ENCODE measurements around the gene CUL4A.
A peak's percentile ranks its signal among the peaks of the same experiment; 100 is the strongest.

CUL4A gene

DNA sequence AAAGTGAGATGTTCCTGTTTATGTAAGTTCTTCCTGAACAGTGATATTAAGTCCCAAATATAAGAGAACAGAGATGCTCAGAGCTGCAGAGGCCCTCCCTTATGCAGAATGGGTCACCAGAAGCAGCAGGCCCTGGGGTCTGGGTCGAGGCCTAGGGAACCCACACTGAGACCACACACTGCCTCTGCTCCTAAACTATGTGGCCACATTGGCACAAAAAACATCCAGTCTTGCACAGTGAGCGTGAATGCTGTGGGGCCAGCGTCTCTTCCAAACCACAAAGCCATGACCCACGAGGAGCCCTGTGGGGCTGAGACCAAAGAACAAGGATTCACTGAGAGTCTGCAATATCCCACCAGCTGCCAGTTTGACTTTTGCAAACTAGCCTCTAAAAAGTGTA is 27.4 kb upstream of the CUL4A start:
- DNase-seq, result no peak

DNA sequence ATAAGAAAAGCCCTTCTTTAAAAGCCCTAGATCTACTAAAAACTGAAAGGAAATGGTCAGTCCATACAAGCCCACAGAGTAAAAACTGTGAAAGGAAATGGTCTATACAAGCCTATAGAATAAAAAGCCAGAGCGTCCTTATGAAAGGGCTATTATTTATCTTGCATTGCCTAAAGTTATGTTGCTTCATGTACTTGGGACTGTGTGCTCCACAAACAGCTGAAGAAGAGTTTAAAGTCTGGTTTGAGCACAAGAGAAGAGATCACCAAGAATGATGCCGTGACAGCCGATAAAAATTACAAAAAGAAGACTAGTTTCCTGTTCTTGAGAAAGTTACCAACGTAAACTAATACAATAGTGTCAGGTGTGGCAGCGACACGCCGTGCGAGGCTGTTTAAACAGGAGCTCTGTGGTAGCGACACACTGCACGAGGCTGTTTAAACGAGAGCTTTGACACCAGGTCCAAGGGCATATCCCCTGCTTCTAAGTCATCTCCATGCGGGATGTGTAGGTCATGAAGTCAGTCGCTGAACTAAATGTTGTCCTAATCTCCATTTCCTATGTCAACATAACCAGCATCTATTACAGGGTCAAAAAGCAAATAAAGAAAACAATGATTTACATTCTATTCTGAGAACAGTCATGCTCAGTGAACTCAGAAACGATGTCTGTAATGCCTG is 25.8 kb upstream of the CUL4A start:
- no peak for DNase-seq

DNA sequence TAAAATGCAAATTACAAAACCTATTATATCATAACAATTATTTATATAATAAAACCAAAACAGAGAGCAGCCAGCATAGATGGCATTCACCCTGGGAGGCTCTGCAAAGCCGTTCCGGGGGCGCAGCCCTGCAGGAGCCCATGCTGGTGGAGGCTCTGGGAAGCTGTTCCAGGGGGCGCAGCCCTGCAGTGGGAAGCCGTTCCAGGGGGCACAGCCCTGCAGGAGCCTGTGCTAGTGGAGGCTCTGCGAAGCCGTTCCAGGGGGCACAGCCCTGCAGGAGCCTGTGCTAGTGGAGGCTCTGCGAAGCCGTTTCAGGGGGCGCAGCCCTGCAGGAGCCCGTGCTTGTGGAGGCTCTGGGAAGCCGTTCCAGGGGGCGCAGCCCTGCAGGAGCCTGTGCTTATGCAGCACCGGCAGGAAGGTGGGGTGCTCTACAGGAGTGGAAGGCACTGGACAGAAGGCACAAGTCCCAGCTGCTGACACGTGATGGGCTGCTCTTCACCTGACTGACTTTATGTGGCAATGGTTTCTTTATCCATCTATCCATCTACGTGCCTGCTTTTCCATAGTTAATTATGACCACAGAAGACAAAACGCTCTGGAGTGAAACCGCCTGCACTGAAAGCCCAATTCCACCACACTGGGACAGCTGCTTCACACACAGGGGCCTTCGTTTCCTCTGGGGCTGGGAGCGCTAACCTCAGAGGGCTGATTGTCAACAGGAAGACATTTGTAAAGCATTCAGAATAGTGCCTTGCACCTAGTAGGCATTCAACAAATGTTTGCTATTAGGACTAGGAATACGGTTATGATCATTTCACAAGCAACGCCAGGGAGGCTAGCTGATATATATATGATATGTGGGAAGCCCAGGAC is 24.6 kb upstream of the CUL4A start:
- no peak for DNase-seq

DNA sequence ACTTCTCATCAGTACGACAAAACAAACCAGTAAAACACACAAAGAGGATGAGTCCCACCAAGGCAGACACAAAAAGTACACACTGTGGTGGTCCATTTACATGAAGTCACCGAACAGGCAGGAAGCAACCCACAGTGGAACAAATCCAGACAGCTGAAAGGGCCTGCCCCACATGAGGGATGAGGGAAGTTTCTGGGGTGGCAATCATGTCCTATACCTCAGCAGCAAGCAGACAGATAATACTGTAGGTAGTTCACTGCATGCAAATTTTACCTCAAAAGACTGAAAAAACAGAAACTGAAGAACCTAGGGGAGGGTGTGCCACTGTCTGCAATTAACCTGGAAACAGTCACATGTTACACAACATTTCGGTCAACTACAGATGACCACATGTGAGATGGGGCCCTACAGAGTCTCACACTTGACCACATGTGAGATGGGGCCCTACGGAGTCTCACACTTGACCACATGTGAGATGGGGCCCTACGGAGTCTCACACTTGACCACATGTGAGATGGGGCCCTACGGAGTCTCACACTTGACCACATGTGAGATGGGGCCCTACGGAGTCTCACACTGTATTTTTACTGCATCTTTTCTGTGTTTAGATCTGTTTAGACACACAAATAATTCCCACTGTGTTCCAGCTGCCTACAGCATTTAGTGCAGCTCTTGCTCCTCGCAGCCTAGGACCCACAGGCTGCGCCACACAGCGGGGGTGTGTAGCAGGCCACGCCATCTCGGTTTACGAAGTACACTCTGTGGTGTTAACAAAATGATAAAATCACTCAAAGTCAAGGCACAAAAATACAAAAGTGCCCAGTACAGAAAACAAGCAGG is 23.1 kb upstream of the CUL4A start:
- DNase-seq, result no peak

DNA sequence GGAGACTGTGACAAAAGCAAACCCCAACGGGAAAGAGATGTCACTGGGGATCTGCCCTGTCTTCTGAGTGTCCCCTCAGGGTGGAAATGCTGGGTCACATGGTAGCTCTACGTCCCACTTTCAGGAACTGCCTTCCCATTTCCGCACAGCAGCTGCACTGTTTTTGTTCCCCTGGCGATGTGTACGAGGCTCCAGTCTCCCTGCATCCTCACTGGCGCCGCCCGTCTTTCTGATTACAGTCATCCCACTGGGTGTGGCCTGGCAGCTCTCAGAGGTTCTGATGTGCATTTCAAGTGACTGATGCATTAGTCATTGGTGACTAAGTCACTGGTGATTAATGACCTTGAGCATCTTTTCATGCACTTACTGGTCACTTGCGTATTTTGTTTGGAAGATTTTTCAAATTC is 22.1 kb upstream of the CUL4A start:
- DNase-seq, result peak; percentile 79 to 91

DNA sequence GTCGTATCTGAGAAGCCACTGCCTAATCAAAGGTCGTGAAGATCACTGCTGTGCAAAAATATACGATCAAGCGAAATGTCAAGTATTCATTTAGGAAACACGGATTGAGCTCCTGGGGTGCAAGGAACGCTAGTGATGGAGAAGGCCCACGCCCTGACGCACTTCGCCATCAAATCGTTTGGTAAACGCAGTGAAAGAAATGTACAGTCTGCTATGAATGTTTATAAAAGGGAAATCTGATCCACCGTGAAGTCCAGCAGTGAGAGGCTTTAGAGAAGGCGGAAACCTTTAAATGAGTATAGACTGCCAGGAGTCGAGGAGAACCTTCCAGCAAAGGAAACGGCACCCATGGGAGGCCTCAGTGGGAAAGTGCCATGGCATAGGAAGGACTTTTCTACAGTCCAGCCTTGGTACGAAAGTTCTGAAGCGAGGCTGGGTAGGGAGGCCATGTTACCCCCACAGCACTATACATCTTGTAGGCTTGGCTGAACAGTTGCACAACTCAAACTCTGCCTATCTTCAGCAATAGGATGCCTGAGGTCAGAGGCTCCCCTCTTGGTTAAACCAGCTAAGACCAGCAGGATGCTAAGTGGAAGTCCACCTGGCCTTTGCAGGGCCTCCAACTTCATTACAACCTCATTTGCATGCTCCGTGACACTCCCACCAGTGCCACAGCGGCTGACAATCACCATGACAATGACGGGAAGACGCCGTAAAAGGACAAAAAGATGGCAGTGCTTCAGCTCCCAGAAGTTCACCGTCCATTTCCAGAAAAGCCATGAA is 21.3 kb upstream of the CUL4A start:
- DNase-seq, result no peak

DNA sequence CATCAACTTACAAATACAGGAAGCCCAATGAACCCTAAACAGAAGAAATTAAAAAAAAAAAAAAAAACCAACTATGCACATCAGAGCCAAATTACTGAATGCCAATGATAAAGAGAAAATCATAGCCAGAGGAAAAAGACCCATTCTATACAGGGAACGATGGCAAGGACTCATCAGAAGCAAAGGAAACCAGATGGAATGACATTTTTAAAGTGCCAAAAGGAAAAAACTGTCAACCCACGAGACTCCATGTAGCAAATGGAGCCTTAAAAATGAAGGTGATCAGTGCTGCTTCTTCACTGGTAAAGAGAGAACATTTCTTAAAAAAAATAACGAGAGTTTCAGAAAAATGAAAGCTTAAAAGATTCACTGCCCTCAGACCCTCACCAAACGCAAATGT is 19.2 kb upstream of the CUL4A start:
- no peak for DNase-seq

DNA sequence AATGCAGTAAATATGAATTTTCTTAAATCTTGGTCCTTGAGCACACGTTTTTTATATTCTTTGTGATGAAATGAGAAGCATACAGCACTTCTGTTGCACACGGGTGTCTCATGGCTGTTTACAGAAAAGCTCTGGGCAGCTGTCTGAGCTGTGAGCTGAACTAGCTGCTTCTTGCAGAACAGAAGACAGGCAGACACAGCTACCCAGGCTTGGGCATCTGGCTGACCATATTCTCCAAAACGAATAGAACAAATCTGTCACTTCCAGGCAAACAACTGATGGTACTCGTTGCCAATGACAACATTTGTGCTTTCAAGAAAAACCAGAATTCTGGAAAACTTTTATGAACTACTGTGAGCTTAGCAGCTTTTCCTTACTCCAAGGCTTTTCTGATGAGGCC is 17.1 kb upstream of the CUL4A start:
- DNase-seq, result no peak

DNA sequence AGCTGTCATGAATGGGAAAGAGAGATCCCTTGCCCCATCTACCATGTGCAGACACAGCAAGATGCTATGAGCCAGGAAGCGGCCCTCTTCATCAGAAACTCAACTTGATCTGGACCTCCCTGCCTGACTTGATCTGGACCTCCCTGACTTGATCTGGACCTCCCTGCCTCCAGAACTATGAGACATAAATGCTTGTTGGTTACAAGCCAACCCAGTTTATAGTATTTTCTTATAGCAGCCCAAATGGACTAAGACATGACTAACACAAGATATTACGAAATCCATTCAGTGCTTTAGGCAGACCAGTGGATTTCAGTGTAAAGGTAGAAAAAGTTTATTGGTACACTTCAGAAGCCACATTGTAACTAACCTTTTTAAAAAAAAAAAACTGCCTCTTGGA is 16.5 kb upstream of the CUL4A start:
- no peak for DNase-seq

DNA sequence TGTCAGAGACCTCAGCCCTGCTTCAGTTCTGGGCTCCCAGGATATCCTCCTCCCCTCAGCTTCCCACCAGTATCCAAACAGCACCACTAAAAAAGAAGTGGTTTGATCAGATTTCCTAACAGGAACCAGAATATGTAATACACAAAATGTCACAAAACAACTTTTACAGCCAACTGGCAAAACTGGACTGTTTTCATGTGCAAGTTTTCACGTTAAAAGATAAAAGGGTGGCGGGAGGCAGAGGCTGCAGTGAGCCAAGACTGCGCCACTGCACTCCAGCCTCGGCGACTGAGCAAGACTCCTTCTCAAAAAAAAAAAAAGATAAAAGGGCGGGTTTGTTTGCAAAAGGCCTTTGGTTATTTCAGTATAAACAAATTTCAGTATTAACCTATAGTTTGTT is 14.1 kb upstream of the CUL4A start:
- no peak for DNase-seq

DNA sequence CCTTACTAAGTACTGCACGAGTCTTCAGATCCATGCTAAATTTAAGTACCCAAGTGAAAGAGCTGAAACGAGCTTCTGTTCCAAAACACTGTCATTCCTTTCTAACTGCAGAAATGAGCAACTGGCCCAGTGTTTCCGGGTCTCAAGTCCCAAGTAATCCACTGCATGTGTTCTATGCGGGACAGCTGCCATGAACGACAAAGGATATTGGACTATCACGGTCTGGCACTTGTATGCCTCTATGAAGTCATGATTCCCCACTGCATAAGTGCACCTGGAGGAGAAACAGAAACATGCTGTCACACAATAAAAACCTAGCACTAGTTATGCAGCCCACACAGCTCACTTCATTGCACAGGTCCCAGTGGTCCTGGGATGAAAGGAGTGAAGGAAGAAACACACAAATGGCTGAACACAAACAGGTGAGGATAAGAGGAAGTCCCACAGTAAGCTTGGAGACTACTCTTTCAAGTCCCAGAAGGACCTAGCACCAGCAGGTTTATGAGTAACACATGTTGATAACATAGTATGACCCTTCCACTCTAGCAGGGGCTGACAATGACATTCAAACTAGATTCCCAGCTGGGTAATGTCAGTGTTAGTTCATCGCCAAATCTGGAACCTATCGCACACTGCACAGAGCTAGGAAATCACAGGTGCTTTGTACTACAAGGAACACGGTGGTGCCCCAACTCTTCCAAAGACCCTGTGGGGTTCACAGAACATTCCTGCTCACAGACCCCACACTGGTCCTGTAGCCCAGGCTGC is 12.3 kb upstream of the CUL4A start:
- DNase-seq, result no peak

DNA sequence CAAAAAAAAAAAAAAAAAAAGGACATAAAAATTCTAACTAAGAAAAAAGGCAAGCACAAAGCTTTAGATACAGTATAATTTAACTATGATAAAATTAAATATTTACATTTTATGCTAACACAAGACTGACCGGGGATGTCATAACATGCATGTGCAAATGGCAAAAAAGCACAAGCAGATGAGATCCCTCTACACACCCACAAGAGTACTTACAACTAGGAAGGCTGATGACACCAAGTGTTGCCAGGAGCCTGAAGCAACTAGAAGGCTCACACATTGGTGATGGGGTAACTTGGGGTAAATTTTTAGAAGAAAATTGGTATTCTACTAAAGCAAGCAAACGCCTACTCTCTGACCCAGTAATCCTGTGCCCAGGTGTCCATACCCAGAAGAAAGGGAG is 7.6 kb upstream of the CUL4A start:
- DNase-seq, result no peak

DNA sequence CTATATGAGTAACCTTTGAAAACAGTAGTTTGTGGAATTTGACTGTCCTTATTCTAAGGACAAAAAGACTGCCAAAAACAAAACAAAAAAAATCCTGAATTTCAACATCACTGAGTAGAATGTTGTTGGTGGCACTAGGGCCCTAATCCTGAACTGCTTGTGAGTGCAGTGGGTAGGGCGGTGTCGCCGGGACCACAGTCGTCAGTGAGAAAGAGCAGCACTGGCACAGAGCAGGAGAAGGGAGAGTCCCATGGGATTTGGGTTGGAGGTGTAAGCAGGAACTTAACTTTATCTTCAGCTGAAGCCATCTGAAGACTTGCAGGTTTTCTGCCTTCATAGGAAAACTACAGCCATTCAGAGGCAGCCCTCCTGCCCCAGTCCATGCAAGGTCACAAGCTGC is 6.5 kb upstream of the CUL4A start:
- DNase-seq, result no peak

DNA sequence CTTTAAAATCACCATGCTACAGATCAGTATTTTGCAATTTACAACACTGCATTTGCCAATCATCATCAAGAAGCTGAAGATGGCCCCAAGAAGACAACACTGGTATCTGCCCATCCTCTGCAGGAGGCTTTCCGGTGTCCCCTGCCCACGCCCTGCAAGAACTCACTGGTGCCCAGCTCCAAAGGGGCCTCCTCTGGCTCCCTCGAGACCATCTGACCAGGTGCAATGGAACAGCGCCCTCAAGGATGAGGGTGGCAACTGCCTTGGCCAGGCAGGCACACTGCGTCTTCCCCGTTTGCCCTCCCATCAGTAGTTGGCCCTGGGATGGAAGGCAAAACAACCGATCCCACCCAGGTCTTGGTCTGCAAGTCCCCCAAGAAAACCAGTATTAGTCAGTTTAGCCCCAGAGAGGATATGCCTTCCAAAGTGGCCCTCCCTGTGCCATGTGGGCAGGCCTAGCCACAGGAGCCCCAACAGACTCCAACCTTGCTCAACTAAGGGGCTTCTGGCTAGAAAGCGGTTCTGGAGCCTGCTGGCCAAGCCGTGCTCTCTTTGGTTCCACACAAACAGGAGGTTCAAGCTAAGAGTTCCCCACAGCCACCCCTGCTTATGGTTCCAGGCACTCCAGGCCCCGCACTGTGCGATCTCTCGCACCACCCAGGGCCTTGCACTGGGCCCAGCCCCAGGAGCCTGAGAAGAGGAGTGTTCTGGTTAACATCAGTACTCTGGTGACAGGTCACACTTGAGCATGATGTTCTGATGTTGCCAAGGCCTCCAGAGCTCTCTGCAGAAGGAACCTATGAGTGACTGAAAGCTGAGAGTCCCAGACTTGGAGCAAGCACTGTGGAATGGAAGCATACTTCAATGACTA is 5.7 kb upstream of the CUL4A start:
- no peak for DNase-seq

DNA sequence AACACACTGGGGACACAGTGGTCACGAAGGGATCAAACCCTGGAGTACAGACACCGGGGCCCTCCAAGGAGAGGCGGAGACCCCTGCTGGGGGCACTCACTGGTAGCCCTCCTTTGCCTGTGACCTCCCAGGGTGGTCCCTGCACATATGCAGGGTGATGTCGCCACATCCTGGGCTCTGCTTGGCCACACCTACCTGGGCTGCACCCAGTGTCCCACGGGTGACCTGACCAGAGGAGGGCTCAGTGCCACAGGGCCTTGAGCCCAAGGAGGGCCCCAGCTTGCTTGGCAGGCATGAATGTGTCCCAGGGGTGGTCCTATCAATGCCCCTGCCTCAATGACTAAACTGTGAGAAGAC is 5.1 kb upstream of the CUL4A start:
- no peak for DNase-seq

DNA sequence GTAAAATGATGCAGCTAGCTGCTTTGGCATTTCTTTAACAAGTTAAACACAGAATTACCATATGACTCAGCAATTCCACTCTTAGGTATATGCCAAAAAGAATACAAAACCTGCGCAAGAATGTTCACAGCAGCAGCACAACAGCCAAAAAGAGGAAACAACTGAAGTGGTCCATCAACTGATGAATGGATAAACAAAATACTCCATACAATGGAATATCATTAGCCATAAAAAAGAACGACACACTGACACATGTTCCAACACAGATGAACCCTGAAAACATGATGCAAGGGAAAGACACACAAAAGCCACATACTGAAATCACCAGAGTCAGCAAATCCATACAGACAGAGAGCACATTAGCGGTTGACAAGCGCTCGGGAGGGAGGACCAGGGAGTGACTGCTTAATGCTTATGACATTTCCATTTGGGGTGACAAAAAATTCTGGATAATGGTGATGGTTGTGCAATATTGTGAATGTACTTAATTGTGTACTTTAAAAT is 3.9 kb upstream of the CUL4A start:
- DNase-seq, result no peak

DNA sequence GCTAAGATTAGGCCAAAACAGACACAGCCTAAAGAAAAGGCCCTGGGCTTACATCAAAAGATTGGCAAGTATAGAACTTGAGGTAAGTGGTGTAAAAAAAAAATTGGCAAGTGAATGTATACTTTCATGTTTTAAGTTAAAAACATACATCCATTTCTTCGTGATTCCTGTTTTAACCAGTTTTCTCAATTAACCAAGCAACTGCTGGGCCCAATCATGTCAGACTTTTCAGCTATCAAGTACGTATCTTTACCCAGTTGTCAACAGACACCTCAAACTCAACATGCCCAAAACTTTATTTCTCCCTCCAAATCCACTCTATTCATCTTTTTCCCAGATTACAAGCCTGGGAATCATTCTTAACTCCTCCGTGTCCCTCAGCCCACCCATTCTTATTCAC is 2.0 kb upstream of the CUL4A start:
- DNase-seq, result no peak

DNA sequence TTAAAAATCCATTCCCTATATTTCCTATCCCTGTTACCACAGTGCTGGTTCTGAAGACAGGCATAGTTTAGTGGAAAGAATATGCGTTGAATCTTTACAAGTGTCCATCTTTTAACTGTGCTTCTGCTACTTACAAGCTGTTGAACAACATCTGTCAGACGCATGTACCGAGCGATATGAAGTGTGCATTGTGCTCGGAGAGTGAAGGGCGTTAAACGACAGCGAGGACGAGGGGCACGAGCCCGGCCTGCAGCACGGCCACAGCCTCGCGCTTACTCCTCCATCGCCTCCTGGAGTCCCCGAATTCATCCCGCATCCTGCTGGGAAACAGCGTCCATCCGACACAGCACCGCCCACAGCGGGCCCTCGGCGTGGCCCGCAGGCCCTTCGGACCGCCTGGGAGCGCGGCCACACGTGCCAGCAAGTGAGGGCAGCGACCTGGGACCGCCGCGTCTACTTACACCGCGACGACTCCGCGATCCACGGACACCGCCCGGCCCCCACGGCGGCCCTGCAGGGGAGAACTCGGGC is 1.5 kb upstream of the CUL4A start:
- DNase-seq, result no peak

DNA sequence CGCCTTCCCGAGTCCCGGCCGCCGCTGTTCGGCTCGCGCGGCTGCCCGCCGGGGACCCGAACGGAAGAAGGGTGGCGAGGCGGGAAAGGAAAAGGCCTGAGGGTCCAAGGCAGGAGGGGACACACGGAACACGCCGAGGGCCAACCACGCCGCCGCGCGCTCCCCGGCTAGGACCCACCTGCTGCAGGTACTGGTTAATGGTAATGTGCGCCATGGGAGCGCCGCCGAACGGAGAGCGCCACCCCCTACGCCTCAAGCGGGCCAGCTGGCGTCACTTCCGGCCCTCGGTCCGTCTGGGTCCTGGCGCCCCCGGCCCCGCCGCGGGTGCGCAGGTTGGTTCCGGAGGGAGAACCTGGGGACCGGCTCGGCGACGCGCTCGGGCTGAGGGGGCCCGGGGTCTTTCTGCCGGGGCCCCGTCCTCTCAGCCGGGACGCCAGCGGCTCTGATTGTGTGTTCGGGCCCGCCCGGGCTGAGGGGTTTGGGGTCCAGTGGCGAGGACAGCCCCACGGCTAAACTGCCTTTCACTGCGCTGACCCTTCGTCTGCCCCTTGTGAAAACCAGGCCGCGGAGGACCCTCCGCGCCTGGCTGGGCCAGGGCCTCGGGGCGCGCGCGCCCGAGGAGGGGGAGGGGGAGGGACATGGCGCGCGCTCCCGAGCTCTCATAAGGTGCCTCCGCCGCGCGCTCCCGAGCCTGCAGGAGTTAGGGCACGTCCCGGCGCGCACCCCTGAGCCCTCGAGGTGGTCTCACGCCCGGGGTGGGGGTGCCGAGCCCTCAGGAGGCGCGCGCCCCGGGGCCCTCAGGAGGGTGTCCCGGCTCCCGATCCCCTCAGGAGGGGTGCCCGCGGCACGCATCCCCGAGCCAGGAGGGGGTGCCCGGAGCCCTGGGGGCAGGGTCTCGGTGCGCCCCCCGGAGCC is 735 bp upstream of the CUL4A start, which contains the start of gene PCID2:
Gene PCID2 (minus strand): TSS at position 249 of the 915 bp plus-strand sequence. CDS start 35 bp downstream, at position 214.
- DNase-seq, result peak; percentile 31 to 35
